H9 (cell line): ENCODE results near the gene TLDC2. TPM values are rescaled to one million over a fixed set of nuclear protein-coding genes. Genes with fewer than 3 reads are reported as not detected.
"Not testable (repeated sequence)": the region's sequence is repeated elsewhere in the genome, so short reads cannot be mapped to it uniquely, and the experiment has no call there.

Experiments
- DNase-seq: peaks from one replicate; pipeline ENCODE4 v3.0.0-alpha.2; 2017
- H2AFZ ChIP-seq: one replicate; pipeline ENCODE4 v1.6.1; 2013; ENCODE audit warnings: mild to moderate bottlenecking, low read length, control low read depth, moderate library complexity
- H2AK5ac ChIP-seq: 2 replicates; pipeline ENCODE4 v1.6.1; 2013; ENCODE audit warnings: low read length, control low read depth, mixed read lengths; ENCODE audit not compliant: insufficient read length
- H2BK120ac ChIP-seq: one replicate; pipeline ENCODE4 v1.6.1; 2013; ENCODE audit warnings: low read depth, mild to moderate bottlenecking, low read length, control low read depth, inconsistent platforms; ENCODE audit not compliant: poor library complexity, severe bottlenecking
- H2BK12ac ChIP-seq: 2 replicates; pipeline ENCODE4 v1.6.1; 2013; ENCODE audit warnings: low read length, control low read depth, mixed read lengths, low read depth; ENCODE audit not compliant: insufficient read length
- H2BK15ac ChIP-seq: 2 replicates; pipeline ENCODE4 v1.6.1; 2013; ENCODE audit warnings: low read depth, low read length, control low read depth
- H2BK20ac ChIP-seq: one replicate; pipeline ENCODE4 v1.6.1; 2013; ENCODE audit warnings: low read depth, mild to moderate bottlenecking, low read length, control low read depth, inconsistent platforms; ENCODE audit not compliant: poor library complexity, severe bottlenecking
- H2BK5ac ChIP-seq: 2 replicates; pipeline ENCODE4 v1.6.1; 2013; ENCODE audit warnings: low read length, control low read depth, mixed read lengths; ENCODE audit not compliant: insufficient read length
- H3K14ac ChIP-seq: 2 replicates; pipeline ENCODE4 v1.6.1; 2013; ENCODE audit warnings: low read length, control low read depth; ENCODE audit not compliant: insufficient read depth
- H3K18ac ChIP-seq: 2 replicates; pipeline ENCODE4 v1.6.1; 2013; ENCODE audit warnings: low read depth, mild to moderate bottlenecking, mixed read lengths, low read length, control low read depth; ENCODE audit not compliant: insufficient read length
- H3K23ac ChIP-seq: 2 replicates; pipeline ENCODE4 v1.6.1; 2013; ENCODE audit warnings: low read length, control low read depth, mixed read lengths, low read depth; ENCODE audit not compliant: insufficient read length
- H3K23me2 ChIP-seq: 2 replicates; pipeline ENCODE4 v1.6.1; 2013; ENCODE audit warnings: low read depth, mild to moderate bottlenecking, mixed read lengths, low read length, control low read depth; ENCODE audit not compliant: insufficient read length, poor library complexity, severe bottlenecking
- H3K27ac ChIP-seq: 2 replicates; pipeline ENCODE4 v1.5.1; 2013; ENCODE audit warnings: low read length, control low read depth, mixed read lengths, low read depth; ENCODE audit not compliant: insufficient read length
- H3K27me3 ChIP-seq: 2 replicates; pipeline ENCODE4 v1.6.1; 2013; ENCODE audit warnings: low read length, control low read depth, inconsistent platforms; ENCODE audit not compliant: insufficient read depth
- H3K4ac ChIP-seq: 2 replicates; pipeline ENCODE4 v1.6.1; 2013; ENCODE audit warnings: low read depth, mild to moderate bottlenecking, control low read depth, inconsistent platforms, low read length, moderate library complexity
- H3K4me1 ChIP-seq: 2 replicates; pipeline ENCODE4 v1.6.1; 2013; ENCODE audit warnings: low read length, control low read depth, inconsistent platforms; ENCODE audit not compliant: insufficient read depth
- H3K4me2 ChIP-seq: 2 replicates; pipeline ENCODE4 v1.6.1; 2013; ENCODE audit warnings: low read length, control low read depth, mixed read lengths; ENCODE audit not compliant: insufficient read length, insufficient read depth
- H3K56ac ChIP-seq: 2 replicates; pipeline ENCODE4 v1.6.1; 2013; ENCODE audit warnings: low read depth, mild to moderate bottlenecking, mixed read lengths, low read length, control low read depth; ENCODE audit not compliant: insufficient read length
- H3K79me1 ChIP-seq: 2 replicates; pipeline ENCODE4 v1.6.1; 2013; ENCODE audit warnings: low read depth, mild to moderate bottlenecking, moderate library complexity, low read length, control low read depth, inconsistent platforms; ENCODE audit not compliant: insufficient read depth, poor library complexity, severe bottlenecking
- H3K79me2 ChIP-seq: 2 replicates; pipeline ENCODE4 v1.6.1; 2013; ENCODE audit warnings: low read length, control low read depth, inconsistent platforms; ENCODE audit not compliant: insufficient read depth
- H3K9ac ChIP-seq: 2 replicates; pipeline ENCODE4 v1.6.1; 2013; ENCODE audit warnings: low read length, control low read depth, mixed read lengths; ENCODE audit not compliant: insufficient read length; ENCODE audit errors: extremely low read depth
- H3K9me3 ChIP-seq: one replicate; pipeline ENCODE4 v1.6.1; 2013; ENCODE audit warnings: low read depth, low read length, inconsistent platforms; ENCODE audit not compliant: control insufficient read depth
- H3T11ph ChIP-seq: one replicate; pipeline ENCODE4 v1.6.1; 2013; ENCODE audit warnings: mild to moderate bottlenecking, low read length, control low read depth, inconsistent platforms
- H4K20me1 ChIP-seq: one replicate; pipeline ENCODE4 v1.6.1; 2013; ENCODE audit not compliant: control insufficient read depth, insufficient read length, insufficient read depth
- H4K5ac ChIP-seq: 2 replicates; pipeline ENCODE4 v1.6.1; 2013; ENCODE audit warnings: low read depth, mild to moderate bottlenecking, mixed read lengths, low read length, control low read depth; ENCODE audit not compliant: insufficient read length
- H4K8ac ChIP-seq: replicated peaks from 2 replicates; pipeline ENCODE4 v1.6.1; 2013; ENCODE audit warnings: low read length, control low read depth, mixed read lengths, low read depth; ENCODE audit not compliant: insufficient read length
- H4K91ac ChIP-seq: 2 replicates; pipeline ENCODE4 v1.6.1; 2013; ENCODE audit warnings: low read depth, mild to moderate bottlenecking, moderate library complexity, mixed read lengths, low read length, control low read depth; ENCODE audit not compliant: insufficient read length
- H3K27ac Mint-ChIP-seq, 3 experiments: 2 replicates in 2 of 3; 3 replicates in 1 of 3; pipeline ENCODE4 v1.8.0; 2020 to 2021; ENCODE audit warnings: mixed read lengths in 3 of 3, mild to moderate bottlenecking in 1 of 3, moderate library complexity in 1 of 3
- H3K27me3 Mint-ChIP-seq: 2 replicates; pipeline ENCODE4 v1.8.0; 2021; ENCODE audit warnings: low read depth, mild to moderate bottlenecking, moderate library complexity, mixed read lengths
- H3K36me3 Mint-ChIP-seq, 3 experiments: 2 replicates in 2 of 3; 3 replicates in 1 of 3; pipeline ENCODE4 v1.8.0; 2020 to 2021; ENCODE audit warnings: low read depth in 3 of 3, mixed read lengths in 3 of 3; ENCODE audit not compliant: insufficient read depth in 1 of 3
- H3K4me1 Mint-ChIP-seq, 2 experiments: 2 replicates each; pipeline ENCODE4 v1.8.0; 2020; ENCODE audit warnings: mixed read lengths in 2 of 2
- H3K4me3 Mint-ChIP-seq, 2 experiments: 2 replicates in 1 of 2; 3 replicates in 1 of 2; pipeline ENCODE4 v1.8.0; 2020 to 2021; ENCODE audit warnings: mild to moderate bottlenecking in 2 of 2, mixed read lengths in 2 of 2, moderate library complexity in 1 of 2
- H3K9me3 Mint-ChIP-seq, 2 experiments: 2 replicates in 1 of 2; 3 replicates in 1 of 2; pipeline ENCODE4 v1.8.0; 2020; ENCODE audit warnings: mild to moderate bottlenecking in 2 of 2, mixed read lengths in 2 of 2, moderate library complexity in 1 of 2
- CTCF ChIP-seq: fragments of 200-600 bp; sonication (generic); conservative IDR thresholded peaks from 3 replicates; pipeline ENCODE4 v1.8.0; 2021; ENCODE audit warnings: antibody characterized with exemption, mild to moderate bottlenecking
- WGBS: extraction: QIAGEN DNeasy Blood & Tissue Kit; methylation state at CpG from one replicate; pipeline ENCODE4 v1.1.7; 2013; ENCODE audit warnings: missing lambda C conversion rate, low lambda C conversion rate, mixed read lengths; ENCODE audit not compliant: insufficient read length; ENCODE audit errors: extremely low coverage; 5-methylcytosine and 5-hydroxymethylcytosine counted together
- total RNA-seq: library from RNA; stranded (reverse); gene quantifications from 2 replicates; pipeline ENCODE4 v1.2.1, GENCODE V29; 2021

TLDC2 gene
- total RNA-seq, 1 experiment from 2014 or later = 0.11 TPM

GRCh38 chr20:36873498-36874189, 2.3 kb upstream of the TLDC2 start:
- Histone ChIP-seq H3K79me1 (no peaks in the 10 kb centered on the region), H3K4me2 (no peak overlapping the region), H3K56ac (no peak overlapping the region), H3K4me1 (no peaks in the 10 kb centered on the region), H3K14ac (no peak overlapping the region), H3T11ph (no peak overlapping the region), H3K4ac (no peak overlapping the region), H4K91ac (no peak overlapping the region), H4K5ac (no peak overlapping the region), H2BK5ac (no peak overlapping the region), H3K9me3 (no peaks in the 10 kb centered on the region), H4K8ac (no peak overlapping the region), H4K20me1 (no peaks in the 10 kb centered on the region), H3K9ac (no peak overlapping the region), H3K23ac (no peak overlapping the region), H3K23me2 (no peaks in the 10 kb centered on the region), H2AFZ (no peak overlapping the region), H2AK5ac (no peak overlapping the region), H3K27ac (no peak overlapping the region), H3K27me3 (no peaks in the 10 kb centered on the region), H2BK12ac (no peak overlapping the region), H3K18ac (no peak overlapping the region), H2BK120ac (no peak overlapping the region), H3K79me2 (no peaks in the 10 kb centered on the region), H2BK20ac (no peak overlapping the region), H2BK15ac (no peak overlapping the region)
- Mint-ChIP-seq H3K4me1 (no peaks in the 10 kb centered on the region), H3K27me3 (peaks cover 12% of the 10 kb centered on the region), H3K27ac (no peak overlapping the region), H3K9me3 (no peaks in the 10 kb centered on the region), H3K4me3 (no peak overlapping the region), H3K36me3 (no peaks in the 10 kb centered on the region)
- no peak for TF ChIP-seq CTCF
- no peak for DNase-seq
- WGBS = no CpG with 5 or more reads among the region's 13 CpGs

- H3K9me3 ChIP-seq, H2BK20ac ChIP-seq, H3K79me1 ChIP-seq, H3K79me2 ChIP-seq, H3K27me3 ChIP-seq, H3K36me3 Mint-ChIP-seq, H3K4me1 ChIP-seq, H3K4me1 Mint-ChIP-seq, H4K5ac ChIP-seq, H2AK5ac ChIP-seq, H4K20me1 ChIP-seq, H3K27ac ChIP-seq, H3K4ac ChIP-seq, H3T11ph ChIP-seq, H3K56ac ChIP-seq, H4K8ac ChIP-seq, H3K4me2 ChIP-seq, H3K18ac ChIP-seq, H3K23me2 ChIP-seq, H2BK120ac ChIP-seq, H2AFZ ChIP-seq, H2BK5ac ChIP-seq, H3K9ac ChIP-seq, DNase-seq, H2BK15ac ChIP-seq, H3K14ac ChIP-seq, H3K4me3 Mint-ChIP-seq, H2BK12ac ChIP-seq, H3K9me3 Mint-ChIP-seq, H3K23ac ChIP-seq, H3K27ac Mint-ChIP-seq, H4K91ac ChIP-seq: not testable (repeated sequence)
- peaks cover 12% of the 10 kb centered on the region for H3K27me3 Mint-ChIP-seq
- WGBS = no CpG with 5 or more reads among the region's 5 CpGs
Observed at GRCh38 chr20:36875093-36875492, 845 bp upstream of the TLDC2 start.
